H9 (cell line): Measurements from ENCODE around the gene MDFI. TPM values are rescaled to one million over a fixed set of nuclear protein-coding genes. Genes with fewer than 3 reads are reported as not detected.

Experiments
- DNase-seq: peaks from one replicate; pipeline ENCODE4 v3.0.0-alpha.2; 2017
- H2AFZ ChIP-seq: one replicate; pipeline ENCODE4 v1.6.1; 2013; ENCODE audit warnings: mild to moderate bottlenecking, low read length, control low read depth, moderate library complexity
- H2AK5ac ChIP-seq: 2 replicates; pipeline ENCODE4 v1.6.1; 2013; ENCODE audit warnings: low read length, control low read depth, mixed read lengths; ENCODE audit not compliant: insufficient read length
- H2BK120ac ChIP-seq: one replicate; pipeline ENCODE4 v1.6.1; 2013; ENCODE audit warnings: low read depth, mild to moderate bottlenecking, low read length, control low read depth, inconsistent platforms; ENCODE audit not compliant: poor library complexity, severe bottlenecking
- H2BK12ac ChIP-seq: 2 replicates; pipeline ENCODE4 v1.6.1; 2013; ENCODE audit warnings: low read length, control low read depth, mixed read lengths, low read depth; ENCODE audit not compliant: insufficient read length
- H2BK15ac ChIP-seq: 2 replicates; pipeline ENCODE4 v1.6.1; 2013; ENCODE audit warnings: low read depth, low read length, control low read depth
- H2BK20ac ChIP-seq: one replicate; pipeline ENCODE4 v1.6.1; 2013; ENCODE audit warnings: low read depth, mild to moderate bottlenecking, low read length, control low read depth, inconsistent platforms; ENCODE audit not compliant: poor library complexity, severe bottlenecking
- H2BK5ac ChIP-seq: 2 replicates; pipeline ENCODE4 v1.6.1; 2013; ENCODE audit warnings: low read length, control low read depth, mixed read lengths; ENCODE audit not compliant: insufficient read length
- H3K14ac ChIP-seq: 2 replicates; pipeline ENCODE4 v1.6.1; 2013; ENCODE audit warnings: low read length, control low read depth; ENCODE audit not compliant: insufficient read depth
- H3K18ac ChIP-seq: 2 replicates; pipeline ENCODE4 v1.6.1; 2013; ENCODE audit warnings: low read depth, mild to moderate bottlenecking, mixed read lengths, low read length, control low read depth; ENCODE audit not compliant: insufficient read length
- H3K23ac ChIP-seq: 2 replicates; pipeline ENCODE4 v1.6.1; 2013; ENCODE audit warnings: low read length, control low read depth, mixed read lengths, low read depth; ENCODE audit not compliant: insufficient read length
- H3K23me2 ChIP-seq: 2 replicates; pipeline ENCODE4 v1.6.1; 2013; ENCODE audit warnings: low read depth, mild to moderate bottlenecking, mixed read lengths, low read length, control low read depth; ENCODE audit not compliant: insufficient read length, poor library complexity, severe bottlenecking
- H3K27ac ChIP-seq: 2 replicates; pipeline ENCODE4 v1.5.1; 2013; ENCODE audit warnings: low read length, control low read depth, mixed read lengths, low read depth; ENCODE audit not compliant: insufficient read length
- H3K27me3 ChIP-seq: 2 replicates; pipeline ENCODE4 v1.6.1; 2013; ENCODE audit warnings: low read length, control low read depth, inconsistent platforms; ENCODE audit not compliant: insufficient read depth
- H3K4ac ChIP-seq: 2 replicates; pipeline ENCODE4 v1.6.1; 2013; ENCODE audit warnings: low read depth, mild to moderate bottlenecking, control low read depth, inconsistent platforms, low read length, moderate library complexity
- H3K4me1 ChIP-seq: 2 replicates; pipeline ENCODE4 v1.6.1; 2013; ENCODE audit warnings: low read length, control low read depth, inconsistent platforms; ENCODE audit not compliant: insufficient read depth
- H3K4me2 ChIP-seq: 2 replicates; pipeline ENCODE4 v1.6.1; 2013; ENCODE audit warnings: low read length, control low read depth, mixed read lengths; ENCODE audit not compliant: insufficient read length, insufficient read depth
- H3K56ac ChIP-seq: 2 replicates; pipeline ENCODE4 v1.6.1; 2013; ENCODE audit warnings: low read depth, mild to moderate bottlenecking, mixed read lengths, low read length, control low read depth; ENCODE audit not compliant: insufficient read length
- H3K79me1 ChIP-seq: 2 replicates; pipeline ENCODE4 v1.6.1; 2013; ENCODE audit warnings: low read depth, mild to moderate bottlenecking, moderate library complexity, low read length, control low read depth, inconsistent platforms; ENCODE audit not compliant: insufficient read depth, poor library complexity, severe bottlenecking
- H3K79me2 ChIP-seq: 2 replicates; pipeline ENCODE4 v1.6.1; 2013; ENCODE audit warnings: low read length, control low read depth, inconsistent platforms; ENCODE audit not compliant: insufficient read depth
- H3K9ac ChIP-seq: 2 replicates; pipeline ENCODE4 v1.6.1; 2013; ENCODE audit warnings: low read length, control low read depth, mixed read lengths; ENCODE audit not compliant: insufficient read length; ENCODE audit errors: extremely low read depth
- H3K9me3 ChIP-seq: one replicate; pipeline ENCODE4 v1.6.1; 2013; ENCODE audit warnings: low read depth, low read length, inconsistent platforms; ENCODE audit not compliant: control insufficient read depth
- H3T11ph ChIP-seq: one replicate; pipeline ENCODE4 v1.6.1; 2013; ENCODE audit warnings: mild to moderate bottlenecking, low read length, control low read depth, inconsistent platforms
- H4K20me1 ChIP-seq: one replicate; pipeline ENCODE4 v1.6.1; 2013; ENCODE audit not compliant: control insufficient read depth, insufficient read length, insufficient read depth
- H4K5ac ChIP-seq: 2 replicates; pipeline ENCODE4 v1.6.1; 2013; ENCODE audit warnings: low read depth, mild to moderate bottlenecking, mixed read lengths, low read length, control low read depth; ENCODE audit not compliant: insufficient read length
- H4K8ac ChIP-seq: replicated peaks from 2 replicates; pipeline ENCODE4 v1.6.1; 2013; ENCODE audit warnings: low read length, control low read depth, mixed read lengths, low read depth; ENCODE audit not compliant: insufficient read length
- H4K91ac ChIP-seq: 2 replicates; pipeline ENCODE4 v1.6.1; 2013; ENCODE audit warnings: low read depth, mild to moderate bottlenecking, moderate library complexity, mixed read lengths, low read length, control low read depth; ENCODE audit not compliant: insufficient read length
- H3K27ac Mint-ChIP-seq, 3 experiments: 2 replicates in 2 of 3; 3 replicates in 1 of 3; pipeline ENCODE4 v1.8.0; 2020 to 2021; ENCODE audit warnings: mixed read lengths in 3 of 3, mild to moderate bottlenecking in 1 of 3, moderate library complexity in 1 of 3
- H3K27me3 Mint-ChIP-seq: 2 replicates; pipeline ENCODE4 v1.8.0; 2021; ENCODE audit warnings: low read depth, mild to moderate bottlenecking, moderate library complexity, mixed read lengths
- H3K36me3 Mint-ChIP-seq, 3 experiments: 2 replicates in 2 of 3; 3 replicates in 1 of 3; pipeline ENCODE4 v1.8.0; 2020 to 2021; ENCODE audit warnings: low read depth in 3 of 3, mixed read lengths in 3 of 3; ENCODE audit not compliant: insufficient read depth in 1 of 3
- H3K4me1 Mint-ChIP-seq, 2 experiments: 2 replicates each; pipeline ENCODE4 v1.8.0; 2020; ENCODE audit warnings: mixed read lengths in 2 of 2
- H3K4me3 Mint-ChIP-seq, 2 experiments: 2 replicates in 1 of 2; 3 replicates in 1 of 2; pipeline ENCODE4 v1.8.0; 2020 to 2021; ENCODE audit warnings: mild to moderate bottlenecking in 2 of 2, mixed read lengths in 2 of 2, moderate library complexity in 1 of 2
- H3K9me3 Mint-ChIP-seq, 2 experiments: 2 replicates in 1 of 2; 3 replicates in 1 of 2; pipeline ENCODE4 v1.8.0; 2020; ENCODE audit warnings: mild to moderate bottlenecking in 2 of 2, mixed read lengths in 2 of 2, moderate library complexity in 1 of 2
- WGBS: extraction: QIAGEN DNeasy Blood & Tissue Kit; methylation state at CpG from one replicate; pipeline ENCODE4 v1.1.7; 2013; ENCODE audit warnings: missing lambda C conversion rate, low lambda C conversion rate, mixed read lengths; ENCODE audit not compliant: insufficient read length; ENCODE audit errors: extremely low coverage; 5-methylcytosine and 5-hydroxymethylcytosine counted together
- total RNA-seq: library from RNA; stranded (reverse); gene quantifications from 2 replicates; pipeline ENCODE4 v1.2.1, GENCODE V29; 2021
- TF ChIP-seq, protein P1 (sequence below): fragments of 200-600 bp; sonication (generic); conservative IDR thresholded peaks from 3 replicates; pipeline ENCODE4 v1.8.0; 2021; ENCODE audit warnings: antibody characterized with exemption, mild to moderate bottlenecking

The MDFI gene
- total RNA-seq, 1 experiment from 2014 or later = 45.0 TPM

DNA sequence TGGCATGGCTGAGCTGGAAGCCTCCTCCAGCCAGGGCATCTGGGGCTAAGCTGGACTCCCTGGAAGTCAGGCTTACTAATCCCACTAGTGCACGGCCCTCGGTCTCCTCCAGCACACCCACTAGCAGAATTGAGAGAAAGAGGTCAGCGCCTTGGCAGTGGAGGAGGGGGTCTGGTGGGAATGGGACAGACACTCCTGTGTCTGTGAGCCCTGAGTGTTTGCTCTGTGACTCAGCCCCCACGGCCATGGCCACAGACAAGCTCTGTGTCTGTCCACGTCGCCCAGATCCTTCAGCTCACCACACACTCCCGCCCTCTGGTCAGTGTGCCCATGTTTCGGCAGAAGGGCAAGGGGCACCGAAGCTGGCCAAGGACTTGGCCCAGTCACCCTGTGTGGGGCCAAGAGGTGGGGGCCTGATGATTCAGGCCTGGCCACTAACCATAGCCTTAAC lies 8.8 kb downstream of the MDFI start:
- Mint-ChIP-seq H3K36me3 (peaks cover 28 to 55% (median 35%) of the 10 kb centered on the region in 3 experiments), H3K4me1 (peaks cover 33 to 40% of the 10 kb centered on the region in 2 experiments), H3K9me3 (no peaks in the 10 kb centered on the region), H3K27me3 (peaks cover 4% of the 10 kb centered on the region), H3K27ac (no peak overlapping the region), H3K4me3 (no peak overlapping the region)
- H3K9ac ChIP-seq = no peak overlapping the region
- no peak overlapping the region for H3K14ac ChIP-seq
- no peak overlapping the region for H2AK5ac ChIP-seq
- H3K79me1 ChIP-seq = no peaks in the 10 kb centered on the region
- no peak overlapping the region for H3T11ph ChIP-seq
- no peak overlapping the region for H2BK5ac ChIP-seq
- no peak overlapping the region for H2AFZ ChIP-seq
- DNase-seq = no peak
- no peak overlapping the region for H2BK12ac ChIP-seq
- no peaks in the 10 kb centered on the region for H3K27me3 ChIP-seq
- H2BK20ac ChIP-seq = no peak overlapping the region
- no peak overlapping the region for H3K4ac ChIP-seq
- H3K9me3 ChIP-seq = no peaks in the 10 kb centered on the region
- H3K23ac ChIP-seq = no peak overlapping the region
- H4K20me1 ChIP-seq = no peaks in the 10 kb centered on the region
- no peak overlapping the region for H3K18ac ChIP-seq
- H4K91ac ChIP-seq = no peak overlapping the region
- no peak overlapping the region for H2BK120ac ChIP-seq
- no peak overlapping the region for H3K4me2 ChIP-seq
- H3K23me2 ChIP-seq = no peaks in the 10 kb centered on the region
- H4K5ac ChIP-seq = no peak overlapping the region
- H3K4me1 ChIP-seq = peaks cover 6% of the 10 kb centered on the region; the same call in 1 of the 2 replicates
- no peak overlapping the region for H4K8ac ChIP-seq
- TF ChIP-seq, protein P1, sequence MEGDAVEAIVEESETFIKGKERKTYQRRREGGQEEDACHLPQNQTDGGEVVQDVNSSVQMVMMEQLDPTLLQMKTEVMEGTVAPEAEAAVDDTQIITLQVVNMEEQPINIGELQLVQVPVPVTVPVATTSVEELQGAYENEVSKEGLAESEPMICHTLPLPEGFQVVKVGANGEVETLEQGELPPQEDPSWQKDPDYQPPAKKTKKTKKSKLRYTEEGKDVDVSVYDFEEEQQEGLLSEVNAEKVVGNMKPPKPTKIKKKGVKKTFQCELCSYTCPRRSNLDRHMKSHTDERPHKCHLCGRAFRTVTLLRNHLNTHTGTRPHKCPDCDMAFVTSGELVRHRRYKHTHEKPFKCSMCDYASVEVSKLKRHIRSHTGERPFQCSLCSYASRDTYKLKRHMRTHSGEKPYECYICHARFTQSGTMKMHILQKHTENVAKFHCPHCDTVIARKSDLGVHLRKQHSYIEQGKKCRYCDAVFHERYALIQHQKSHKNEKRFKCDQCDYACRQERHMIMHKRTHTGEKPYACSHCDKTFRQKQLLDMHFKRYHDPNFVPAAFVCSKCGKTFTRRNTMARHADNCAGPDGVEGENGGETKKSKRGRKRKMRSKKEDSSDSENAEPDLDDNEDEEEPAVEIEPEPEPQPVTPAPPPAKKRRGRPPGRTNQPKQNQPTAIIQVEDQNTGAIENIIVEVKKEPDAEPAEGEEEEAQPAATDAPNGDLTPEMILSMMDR = no peak
- H3K27ac ChIP-seq = no peak overlapping the region
- no peaks in the 10 kb centered on the region for H3K79me2 ChIP-seq
- WGBS = no CpG with 5 or more reads among the region's 9 CpGs
- H3K56ac ChIP-seq = no peak overlapping the region
- H2BK15ac ChIP-seq = no peak overlapping the region
